Stimulated activated CD8-positive, alpha-beta memory T cell treated with anti-CD3 and anti-CD28 coated beads, Interleukin-15, amount 100 ng/mL, for 24 hours (primary cell): ENCODE measurements around the gene AK5.

Experiments used
- DNase-seq: peaks from one replicate; pipeline ENCODE4 v3.0.0-alpha.2; 2020; ENCODE audit warnings: low read depth

The AK5 gene

GRCh38 chr1:77542813-77543420 lies 261.1 kb downstream of the AK5 start:
- no peak for DNase-seq

- DNase-seq, result no peak
Observed at GRCh38 chr1:77543822-77544448, 262.1 kb downstream of the AK5 start.

DNA sequence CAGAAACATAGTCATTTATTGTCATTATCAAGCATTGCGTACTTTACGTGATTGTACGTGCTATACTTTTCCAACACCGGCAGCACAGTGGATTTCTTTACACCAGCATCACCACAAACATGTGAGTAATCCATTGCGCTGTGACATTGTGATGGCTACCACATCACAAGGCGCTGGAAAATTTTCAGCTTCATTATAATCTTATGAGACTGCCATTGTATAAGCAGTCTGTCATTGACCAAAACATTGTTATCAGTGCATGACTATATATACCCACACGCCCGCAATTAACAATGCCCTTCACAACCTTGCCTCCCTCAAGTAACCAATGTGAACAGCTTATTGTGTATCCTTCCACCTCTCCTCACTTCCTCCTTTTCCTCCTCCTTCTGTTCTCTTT lies 263.0 kb downstream of the AK5 start:
- DNase-seq, result no peak

GRCh38 chr1:77545970-77546369 lies 264.2 kb downstream of the AK5 start:
- no peak for DNase-seq

- no peak for DNase-seq
Observed at GRCh38 chr1:77546890-77547289, 265.1 kb downstream of the AK5 start.

DNA sequence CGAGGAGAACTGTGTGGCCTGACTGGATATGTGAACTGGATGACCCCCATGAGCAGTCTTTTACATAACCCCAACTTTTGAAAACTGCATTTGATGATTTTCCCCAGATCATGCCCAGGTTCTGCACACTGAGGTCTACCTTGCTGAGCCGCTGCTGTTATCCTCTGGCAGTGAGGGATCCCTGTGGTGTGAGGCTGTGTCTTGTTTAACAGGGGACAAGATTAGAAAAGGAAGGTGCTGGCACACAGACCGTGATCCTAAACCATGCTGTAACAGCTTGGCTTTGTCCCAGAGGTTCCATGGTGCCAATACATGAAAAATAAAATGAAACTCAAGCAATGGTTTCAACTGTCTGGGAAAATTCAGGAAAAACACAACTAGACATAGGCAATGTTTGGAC lies 266.5 kb downstream of the AK5 start:
- DNase-seq, result no peak

DNA sequence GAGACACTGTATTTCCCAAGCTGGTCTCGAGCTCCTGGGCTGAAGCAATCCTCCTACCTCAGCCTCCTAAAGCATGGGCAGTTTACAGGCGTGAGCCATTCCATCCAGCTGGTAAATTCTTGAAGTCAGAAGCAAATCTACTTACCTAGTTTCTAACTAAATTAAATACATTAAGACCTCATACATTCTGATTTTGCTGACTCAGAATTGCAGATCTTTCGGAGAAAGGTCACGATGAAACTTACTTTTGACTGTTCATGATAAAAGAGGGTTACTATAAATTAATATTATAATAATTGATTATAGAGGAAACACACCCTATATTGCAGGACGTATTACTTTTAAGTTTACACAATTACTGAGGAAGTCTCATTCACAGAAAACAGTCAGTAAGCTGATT lies 268.3 kb downstream of the AK5 start:
- no peak for DNase-seq

GRCh38 chr1:77552626-77553025 lies 270.8 kb downstream of the AK5 start:
- no peak for DNase-seq

DNA sequence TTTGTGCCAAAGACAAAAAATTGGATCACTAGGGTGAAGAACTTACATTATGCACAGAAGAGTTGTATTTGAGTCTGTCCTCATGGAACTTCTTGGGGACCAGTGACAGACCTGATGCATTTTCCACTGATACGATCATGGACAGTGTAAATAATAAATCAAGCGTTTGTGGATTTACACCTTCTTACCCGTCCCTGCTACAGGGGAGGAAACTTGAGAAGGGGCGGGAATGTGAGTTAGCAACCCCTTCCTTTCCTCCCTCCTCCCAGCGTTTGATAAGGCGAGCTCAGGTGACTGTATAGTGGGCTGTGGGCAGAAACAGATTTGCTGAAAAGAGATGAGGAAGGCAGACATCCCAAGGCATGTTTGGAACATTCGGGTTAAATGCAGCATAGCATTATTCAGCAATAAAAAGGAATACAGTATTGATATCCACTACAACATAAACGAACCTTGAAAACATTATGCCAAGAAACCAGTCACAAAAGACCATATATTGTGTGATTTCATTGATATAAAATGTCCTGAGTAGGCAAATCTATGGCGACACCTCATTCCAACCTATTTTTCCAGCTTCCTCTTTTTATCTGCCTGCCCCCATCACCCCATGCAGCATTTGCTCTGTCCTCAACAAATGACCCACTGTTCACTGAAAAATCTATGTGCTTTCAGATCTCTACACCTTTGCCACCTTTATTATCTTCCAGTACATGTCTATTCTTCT lies 271.9 kb downstream of the AK5 start:
- DNase-seq, result no peak

DNA sequence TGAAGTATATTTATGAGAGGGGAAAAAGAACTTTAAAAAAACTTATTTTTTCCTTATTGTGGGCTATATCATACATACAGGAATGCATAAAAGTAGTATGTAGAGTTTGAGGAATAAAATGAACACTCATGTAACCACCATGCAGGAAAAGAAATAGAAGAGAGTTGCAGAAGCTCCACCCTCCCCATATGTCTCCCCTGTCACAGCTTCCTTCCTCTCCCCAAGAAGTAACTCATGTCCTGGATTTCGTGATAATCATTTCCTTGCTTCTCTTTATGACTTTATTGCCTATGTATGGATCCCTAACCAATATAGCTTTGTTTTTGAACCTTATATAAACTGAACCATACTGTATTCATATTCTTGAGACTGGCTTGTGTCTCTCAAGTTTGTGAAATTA lies 274.2 kb downstream of the AK5 start:
- no peak for DNase-seq

DNA sequence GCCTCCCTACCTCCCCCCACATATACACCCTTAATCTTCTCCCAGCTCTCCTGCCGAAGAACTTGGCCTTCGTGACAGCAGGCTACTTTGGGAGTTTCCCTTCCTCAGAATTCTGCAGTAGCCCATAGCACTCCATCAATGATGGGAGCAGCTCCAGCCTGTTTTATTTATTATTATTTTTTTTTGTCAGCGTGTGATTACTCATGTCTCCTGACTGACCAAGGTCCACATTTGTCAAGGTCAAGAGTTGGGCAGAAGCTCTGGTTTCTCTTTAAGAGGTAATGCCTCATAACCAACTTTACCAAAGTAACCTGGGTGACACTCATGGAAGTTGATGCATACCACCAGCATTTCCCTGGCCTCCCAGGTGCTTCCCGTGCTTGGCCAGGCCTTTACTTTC lies 275.2 kb downstream of the AK5 start:
- no peak for DNase-seq

DNA sequence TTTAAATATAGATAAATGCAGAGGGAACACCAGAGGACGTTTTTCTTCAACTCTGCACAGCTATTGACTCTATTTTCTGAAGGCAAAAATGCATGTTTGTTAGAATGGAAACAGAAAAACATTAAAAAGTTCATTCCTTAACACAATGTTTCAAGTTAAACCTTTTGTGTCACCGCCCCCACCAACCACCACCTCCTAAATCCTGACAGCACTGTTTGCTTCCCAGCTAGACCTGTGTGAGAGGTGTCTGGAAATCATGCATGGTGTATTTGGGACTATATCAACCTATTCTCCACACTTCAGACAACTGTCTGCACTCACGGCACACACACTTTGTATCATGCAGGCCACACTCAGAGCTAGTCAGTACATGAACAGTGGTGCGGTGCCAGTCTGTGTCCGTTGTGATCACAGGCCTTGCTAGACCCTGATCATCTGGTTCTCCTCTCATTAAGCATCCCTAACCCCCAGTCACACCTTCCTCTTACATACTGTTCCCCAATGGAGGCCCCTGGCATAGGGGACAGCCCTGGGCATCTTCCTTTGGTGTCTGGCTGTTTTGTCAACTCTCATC lies 276.9 kb downstream of the AK5 start:
- no peak for DNase-seq

DNA sequence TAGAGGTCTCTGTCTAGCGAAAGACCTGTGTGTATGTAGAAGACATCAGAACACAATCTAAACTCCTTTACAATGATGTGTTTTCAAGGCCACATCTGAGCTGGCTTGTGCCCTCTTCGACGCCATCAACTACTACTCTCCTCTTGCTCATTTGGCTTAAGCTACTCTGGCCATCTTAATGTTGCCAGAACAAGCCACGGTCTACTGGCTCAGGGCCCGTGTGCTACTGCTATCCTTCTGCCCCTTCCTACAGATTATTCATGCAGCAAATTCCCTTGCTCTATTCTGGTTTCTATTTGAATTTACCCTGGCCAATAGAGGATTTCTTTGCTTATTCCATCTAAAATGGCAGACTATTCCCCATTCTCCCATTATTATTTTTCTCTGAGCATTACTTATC lies 278.9 kb downstream of the AK5 start:
- no peak for DNase-seq

DNA sequence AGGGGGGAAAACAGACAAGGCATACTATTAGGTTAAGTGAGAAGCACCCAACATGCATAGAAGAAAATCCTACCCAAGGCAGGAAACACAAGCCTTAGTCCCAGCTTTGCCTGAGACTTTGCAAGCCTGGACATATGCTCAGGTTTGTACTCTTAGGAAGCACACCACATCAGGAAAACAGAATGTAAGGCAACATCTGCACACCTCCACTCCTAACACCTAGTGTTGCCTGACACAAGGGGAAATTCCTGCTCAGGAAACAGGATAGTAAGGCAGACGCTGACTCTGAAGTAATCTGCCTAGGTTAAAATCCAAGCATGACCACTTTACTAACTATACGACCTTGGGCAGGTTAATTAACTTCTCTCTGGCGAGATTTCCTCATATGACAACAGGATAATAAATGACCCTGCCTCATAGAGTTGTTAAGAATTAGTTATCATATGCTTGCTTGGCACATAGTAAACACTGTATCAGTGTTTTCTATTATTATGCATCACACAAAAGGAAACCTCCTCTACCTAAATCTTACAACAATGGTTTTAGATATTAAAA lies 280.9 kb downstream of the AK5 start:
- DNase-seq, result no peak

- no peak for DNase-seq
Observed at GRCh38 chr1:77565321-77565720, 283.5 kb downstream of the AK5 start.

- DNase-seq, result no peak
Observed at GRCh38 chr1:77571642-77572041, 289.8 kb downstream of the AK5 start.

DNA sequence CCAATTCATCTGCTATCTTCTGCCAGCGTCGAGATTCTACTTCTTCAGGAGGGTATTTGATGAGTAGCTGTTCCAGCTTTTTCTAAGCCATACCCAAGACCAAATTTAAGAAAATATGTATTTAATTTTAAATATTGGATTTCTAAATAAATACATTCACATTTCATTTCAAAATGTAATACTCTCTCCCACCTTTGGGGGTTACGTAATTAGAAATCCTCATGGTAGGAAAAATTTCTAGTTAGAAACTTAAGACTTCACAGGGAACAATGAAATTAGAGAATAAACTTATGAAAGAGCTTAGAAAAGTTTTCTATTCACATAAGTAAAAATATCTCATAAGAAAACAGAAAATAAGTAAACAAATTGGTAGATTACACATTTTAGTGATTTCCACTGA lies 297.7 kb downstream of the AK5 start:
- DNase-seq, result no peak

- no peak for DNase-seq
Observed at GRCh38 chr1:77582905-77583304, 301.1 kb downstream of the AK5 start.

DNA sequence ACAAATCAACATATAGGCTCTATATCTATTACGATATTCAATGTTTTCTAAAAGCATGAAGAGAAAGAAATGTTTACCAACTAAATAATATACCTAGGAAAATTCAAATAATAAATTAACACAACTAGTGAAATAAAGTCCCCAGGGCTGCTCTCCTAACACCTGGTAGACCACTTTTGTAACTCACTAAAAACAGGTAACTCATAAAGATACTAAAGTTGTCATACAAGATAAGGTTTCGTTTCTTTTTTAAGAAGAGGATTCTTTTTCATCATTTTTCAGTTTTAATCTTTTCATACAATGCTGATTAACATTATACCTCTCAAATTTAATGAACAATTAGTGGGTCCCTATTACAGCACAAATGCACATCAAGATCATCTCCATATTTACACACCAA lies 301.7 kb downstream of the AK5 start:
- no peak for DNase-seq

DNA sequence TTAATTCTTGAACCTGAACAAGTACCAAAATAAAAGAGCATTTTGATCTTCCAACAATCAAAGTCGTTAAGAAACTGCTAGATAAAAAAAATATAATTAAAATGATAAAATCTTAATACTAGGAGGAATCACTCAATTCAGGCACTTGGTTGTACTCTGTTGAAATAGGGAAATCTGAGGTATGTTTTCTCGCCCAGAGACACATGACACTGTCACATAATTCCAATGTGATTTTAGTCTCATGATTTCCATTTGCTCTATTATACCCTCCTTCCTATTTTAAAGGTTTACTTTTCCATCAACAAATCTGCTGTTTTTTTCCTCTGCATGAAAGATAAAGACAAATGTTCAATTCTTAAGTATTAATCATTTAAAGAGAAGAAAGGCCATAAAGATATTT lies 303.1 kb downstream of the AK5 start:
- DNase-seq, result no peak

GRCh38 chr1:77585610-77586314 lies 303.9 kb downstream of the AK5 start:
- no peak for DNase-seq

GRCh38 chr1:77589231-77589630 lies 307.4 kb downstream of the AK5 start:
- DNase-seq, result no peak
